H1 (cell line): ENCODE results near the gene CNTD1. TPM values are rescaled to one million over a fixed set of nuclear protein-coding genes. Genes with fewer than 3 reads are reported as not detected.
A peak's percentile ranks its signal among the peaks of the same experiment; 100 is the strongest.

ENCODE experiments used
- CTCF ChIA-PET: fragments of 300-600 bp; sonication (Branson Sonifier 250); formaldehyde crosslinking; loops from one replicate; lab custom pipeline; 2021; ENCODE audit not compliant: partially characterized antibody; lab: Charles Lee
- POLR2A ChIA-PET: fragments of 300-600 bp; sonication (Branson Sonifier 250); formaldehyde crosslinking; loops from one replicate; lab custom pipeline; 2021; ENCODE audit warnings: inconsistent platforms; ENCODE audit not compliant: partially characterized antibody; lab: Charles Lee
- DNase-seq, 2 experiments: peaks; one replicate each; pipeline versions ENCODE4 v3.0.0 to v3.0.0-alpha.2; 2010 to 2022; ENCODE audit warnings: low spot score in 2 of 2, low read depth in 1 of 2, mixed read lengths in 1 of 2
- FAIRE-seq: peaks from 2 replicates; lab custom pipeline; 2011; peaks lifted over from hg19 to GRCh38; lab: Jason Lieb, UNC
- H2AFZ ChIP-seq: 2 replicates; pipeline ENCODE4 v1.8.1; 2012; ENCODE audit warnings: low read length, inconsistent platforms
- H2AK5ac ChIP-seq: 2 replicates; pipeline ENCODE4 v1.6.1; 2013; ENCODE audit warnings: low read depth, low read length
- H2BK120ac ChIP-seq: replicated peaks from 2 replicates; pipeline ENCODE3; 2013; ENCODE audit warnings: low read depth, low read length, inconsistent platforms
- H2BK12ac ChIP-seq: 2 replicates; pipeline ENCODE4 v1.6.1; 2013; ENCODE audit warnings: low read depth, low read length
- H2BK15ac ChIP-seq: 2 replicates; pipeline ENCODE4 v1.6.1; 2013; ENCODE audit warnings: low read length
- H2BK20ac ChIP-seq: 2 replicates; pipeline ENCODE4 v1.6.1; 2013; ENCODE audit warnings: low read length
- H2BK5ac ChIP-seq: 2 replicates; pipeline ENCODE4 v1.6.1; 2013; ENCODE audit warnings: low read depth, low read length
- H3K14ac ChIP-seq: 2 replicates; pipeline ENCODE4 v1.6.1; 2013; ENCODE audit warnings: inconsistent platforms; ENCODE audit not compliant: insufficient read length
- H3K18ac ChIP-seq: 2 replicates; pipeline ENCODE4 v1.6.1; 2013; ENCODE audit warnings: low read length; ENCODE audit errors: extremely low read depth
- H3K23ac ChIP-seq: 2 replicates; pipeline ENCODE4 v1.6.1; 2013; ENCODE audit warnings: inconsistent platforms; ENCODE audit not compliant: insufficient read length
- H3K23me2 ChIP-seq: 2 replicates; pipeline ENCODE4 v1.6.1; 2013; ENCODE audit warnings: low read depth, low read length
- H3K27ac ChIP-seq: 2 replicates; pipeline ENCODE4 v1.6.1; 2011; ENCODE audit warnings: low read depth, low read length, inconsistent platforms
- H3K27me3 ChIP-seq, 4 experiments: replicated peaks in 1 of 4; 1 replicate in 1 of 4; 2 replicates in 3 of 4; pipeline versions ENCODE4 v1.6.1 to v1.8.1; 2011 to 2013; ENCODE audit warnings: low read length in 3 of 4, mild to moderate bottlenecking in 3 of 4, inconsistent platforms in 2 of 4, mixed read lengths in 2 of 4, moderate library complexity in 1 of 4; ENCODE audit not compliant: control insufficient read depth in 3 of 4, insufficient read depth in 3 of 4; ENCODE audit errors: extremely low read depth in 1 of 4
- H3K36me3 ChIP-seq, 4 experiments: 2 replicates each; pipeline versions ENCODE4 v1.6.1 to v1.8.1; 2011 to 2013; ENCODE audit warnings: mild to moderate bottlenecking in 4 of 4, low read length in 3 of 4, moderate library complexity in 2 of 4, control low read depth in 1 of 4, inconsistent platforms in 1 of 4; ENCODE audit not compliant: insufficient read depth in 4 of 4, control insufficient read depth in 2 of 4
- H3K4ac ChIP-seq: replicated peaks from 2 replicates; pipeline ENCODE3; 2013; ENCODE audit warnings: low read length, low read depth, mixed read lengths, inconsistent platforms; ENCODE audit not compliant: insufficient read length
- H3K4me1 ChIP-seq, 4 experiments: replicated peaks in 1 of 4; 1 replicate in 1 of 4; 2 replicates in 3 of 4; pipeline versions ENCODE4 v1.6.1 to v1.8.1; 2011 to 2013; ENCODE audit warnings: low read length in 3 of 4, inconsistent platforms in 2 of 4, mixed read lengths in 1 of 4; ENCODE audit not compliant: insufficient read depth in 4 of 4, control insufficient read depth in 3 of 4
- H3K4me2 ChIP-seq, 2 experiments: 2 replicates each; pipeline versions ENCODE4 v1.6.1 to v1.8.1; 2011 to 2013; ENCODE audit warnings: low read depth in 2 of 2, low read length in 2 of 2, control low read depth in 1 of 2, inconsistent platforms in 1 of 2, mild to moderate bottlenecking in 1 of 2; ENCODE audit not compliant: insufficient read depth in 1 of 2
- H3K4me3 ChIP-seq, 4 experiments: fragments of 200-600, 300-600 bp in 1 of 4; sonication (generic), shearing (Covaris generic), sonication (Bioruptor Twin) in 1 of 4; 2 replicates each; pipeline versions ENCODE4 v1.5.1 to v1.8.1; 2011 to 2016; ENCODE audit warnings: low read length in 4 of 4, low read depth in 3 of 4, control low read depth in 2 of 4, inconsistent platforms in 2 of 4, mild to moderate bottlenecking in 2 of 4, mixed read lengths in 1 of 4, moderate library complexity in 1 of 4; ENCODE audit not compliant: insufficient read depth in 2 of 4; ENCODE audit errors: extremely low read depth in 1 of 4
- H3K56ac ChIP-seq: replicated peaks from 2 replicates; pipeline ENCODE3; 2013; ENCODE audit warnings: low read depth, mild to moderate bottlenecking, mixed read lengths, low read length, inconsistent platforms; ENCODE audit not compliant: insufficient read length
- H3K79me1 ChIP-seq: 2 replicates; pipeline ENCODE4 v1.6.1; 2013; ENCODE audit warnings: low read depth, low read length, control low read depth
- H3K79me2 ChIP-seq, 2 experiments: 2 replicates each; pipeline versions ENCODE4 v1.6.1 to v1.8.1; 2012 to 2013; ENCODE audit warnings: low read length in 2 of 2, mild to moderate bottlenecking in 2 of 2, inconsistent platforms in 1 of 2; ENCODE audit not compliant: insufficient read depth in 2 of 2, control insufficient read depth in 1 of 2
- H3K9ac ChIP-seq, 4 experiments: replicated peaks in 1 of 4; 1 replicate in 1 of 4; 2 replicates in 3 of 4; pipeline versions ENCODE4 v1.6.1 to v1.8.1; 2011 to 2013; ENCODE audit warnings: low read depth in 3 of 4, low read length in 3 of 4, control low read depth in 2 of 4, mild to moderate bottlenecking in 2 of 4, moderate library complexity in 2 of 4, inconsistent platforms in 1 of 4; ENCODE audit errors: extremely low read depth in 1 of 4
- H3K9me3 ChIP-seq, 2 experiments: 2 replicates each; pipeline versions ENCODE4 v1.6.1 to v1.8.1; 2012 to 2013; ENCODE audit warnings: mild to moderate bottlenecking in 2 of 2, moderate library complexity in 2 of 2, control low read depth in 1 of 2, inconsistent platforms in 1 of 2, low read depth in 1 of 2, low read length in 1 of 2, mixed read lengths in 1 of 2; ENCODE audit not compliant: insufficient read depth in 2 of 2
- H4K20me1 ChIP-seq, 2 experiments: replicated peaks in 1 of 2; 2 replicates each; pipeline versions ENCODE3 to v1.8.1; 2011 to 2013; ENCODE audit warnings: inconsistent platforms in 2 of 2, low read length in 2 of 2, mild to moderate bottlenecking in 1 of 2; ENCODE audit not compliant: insufficient read depth in 2 of 2, control insufficient read depth in 1 of 2
- H4K5ac ChIP-seq: 2 replicates; pipeline ENCODE4 v1.6.1; 2013; ENCODE audit warnings: low read length, low read depth, mixed read lengths, inconsistent platforms; ENCODE audit not compliant: insufficient read length
- H4K8ac ChIP-seq: 2 replicates; pipeline ENCODE4 v1.8.0; 2013; ENCODE audit warnings: mild to moderate bottlenecking, moderate library complexity, low read length, inconsistent platforms; ENCODE audit not compliant: insufficient read depth; ENCODE audit errors: extremely low read depth
- H4K91ac ChIP-seq: replicated peaks from 2 replicates; pipeline ENCODE3; 2013; ENCODE audit warnings: low read length, mixed read lengths, inconsistent platforms; ENCODE audit not compliant: insufficient read length
- ASH2L ChIP-seq: fragments of 200-600, 300-600 bp; sonication (generic); IDR thresholded peaks from one replicate; pipeline ENCODE4 v1.7.1; 2017; ENCODE audit warnings: low read length
- CTBP2 ChIP-seq: IDR thresholded peaks from 2 replicates; pipeline ENCODE4 v1.7.0; 2011; ENCODE audit warnings: borderline replicate concordance, mild to moderate bottlenecking, moderate library complexity, mixed read lengths, low read length; ENCODE audit not compliant: insufficient read depth, insufficient read length
- KDM4A ChIP-seq: IDR thresholded peaks from one replicate; pipeline ENCODE4 v1.7.1; 2012; ENCODE audit warnings: low read depth, mild to moderate bottlenecking, moderate library complexity, low read length, inconsistent platforms; ENCODE audit not compliant: severe bottlenecking
- MAFK ChIP-seq: IDR thresholded peaks from 2 replicates; pipeline ENCODE4 v1.6.1; 2012; ENCODE audit warnings: low read depth, mild to moderate bottlenecking, improper control_type of control experiment, low read length
- POLR2A ChIP-seq, 2 experiments: IDR thresholded peaks; 1 replicate in 1 of 2; 2 replicates in 1 of 2; pipeline ENCODE4 v1.6.1; 2011; ENCODE audit warnings: low read depth in 2 of 2, low read length in 2 of 2, mild to moderate bottlenecking in 2 of 2; ENCODE audit errors: control extremely low read depth in 1 of 2
- POLR2AphosphoS5 ChIP-seq: IDR thresholded peaks from 2 replicates; pipeline ENCODE4 v1.6.1; 2011; ENCODE audit warnings: low read depth, low read length
- RBBP5 ChIP-seq: IDR thresholded peaks from 2 replicates; pipeline ENCODE4 v1.7.1; 2012; ENCODE audit warnings: low read depth, mild to moderate bottlenecking, inconsistent platforms, low read length, moderate library complexity, borderline replicate concordance
- SIN3A ChIP-seq, 2 experiments: IDR thresholded peaks in 1 of 2; conservative IDR thresholded peaks in 1 of 2; 2 replicates each; pipeline ENCODE4 v1.6.1; 2011 to 2012; ENCODE audit warnings: low read length in 2 of 2, improper control_type of control experiment in 1 of 2, low read depth in 1 of 2, mild to moderate bottlenecking in 1 of 2
- TAF1 ChIP-seq: IDR thresholded peaks from 2 replicates; pipeline ENCODE4 v1.6.1; 2011; ENCODE audit warnings: mild to moderate bottlenecking, low read depth, low read length
- WGBS, 2 experiments: shearing (Covaris generic) in 1 of 2; methylation state at CpG; one replicate each; pipeline versions ENCODE4 v1.1.6 to v1.1.7; 2013 to 2015; ENCODE audit warnings: low lambda C conversion rate in 2 of 2, mixed read lengths in 2 of 2, inconsistent platforms in 1 of 2, low coverage in 1 of 2, missing lambda C conversion rate in 1 of 2; ENCODE audit not compliant: insufficient replicate concordance in 2 of 2, insufficient coverage in 1 of 2, insufficient read length in 1 of 2; ENCODE audit errors: extremely low coverage in 1 of 2, missing lambda C conversion rate in 1 of 2; 5-methylcytosine and 5-hydroxymethylcytosine counted together
- polyA plus RNA-seq, 7 experiments: library from polyadenylated mRNA; depleted of rRNA in 3 of 7; stranded (reverse) in 5 of 7; unstranded in 2 of 7; fragments of >200 nt in 5 of 7; fragments of 200-250 nt in 2 of 7; gene quantifications; 1 replicate in 5 of 7; 2 replicates in 1 of 7; 4 replicates in 1 of 7; pipeline versions ENCODE4 v1.2.1 to v1.2.3, GENCODE V29; 2011 to 2013; ENCODE audit warnings: missing spikeins in 2 of 7, mixed read lengths in 2 of 7
- total RNA-seq: library from RNA; stranded (reverse); fragmentation: NEBNext Ultra II Directional; extraction: Animal tissue kit (Norgen Biotek cat#: 25700); gene quantifications from 2 replicates; pipeline ENCODE4 v1.2.1, GENCODE V29; 2021

The CNTD1 gene
- total and polyA plus RNA-seq, 2 of the 8 experiments (the other 6 are each of a cell fraction or from before 2014, with no cell fraction given): not detected

DNA sequence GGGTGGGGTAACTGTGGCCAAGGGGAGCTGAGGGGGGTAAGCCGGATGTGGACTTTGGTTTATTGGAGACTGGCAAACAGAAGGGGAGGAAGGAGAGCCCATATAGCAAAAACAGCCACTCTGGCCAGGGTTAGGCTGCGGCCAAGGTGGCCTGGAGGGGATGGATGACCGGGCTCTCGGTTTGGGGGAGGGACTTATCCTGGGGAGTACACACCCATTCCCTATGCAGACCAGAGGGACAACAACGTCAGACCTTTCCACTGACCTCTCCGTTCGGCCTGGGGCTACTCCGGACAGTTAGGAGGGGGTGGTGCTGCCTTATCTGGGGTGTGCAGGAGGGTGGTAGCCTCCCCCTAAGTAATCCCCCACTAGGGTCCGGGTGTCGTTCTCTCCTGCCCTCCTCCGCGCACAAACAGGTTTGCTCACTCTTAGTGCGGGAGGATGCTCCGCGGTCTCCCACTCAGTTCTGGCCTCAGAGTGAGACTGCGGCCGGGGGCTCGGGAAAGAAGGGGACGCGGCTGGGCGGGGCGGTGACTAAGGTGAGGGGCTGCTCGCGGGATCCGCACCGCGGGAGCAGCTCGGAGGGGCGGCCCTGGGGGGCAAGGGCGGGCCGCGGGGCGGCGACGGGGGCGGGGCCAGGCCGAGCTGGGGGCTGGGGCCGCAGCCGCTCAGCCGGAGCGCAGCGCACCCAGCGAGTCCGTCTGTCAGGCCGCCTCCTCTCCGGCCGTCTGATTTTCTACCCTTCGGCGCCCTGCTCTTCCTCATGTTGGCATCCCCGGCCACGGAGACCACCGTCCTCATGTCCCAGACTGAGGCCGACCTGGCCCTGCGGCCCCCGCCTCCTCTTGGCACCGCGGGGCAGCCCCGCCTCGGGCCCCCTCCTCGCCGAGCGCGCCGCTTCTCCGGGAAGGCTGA is 18.5 kb upstream of the CNTD1 start, which contains the start of gene WNK4:
TSS of gene WNK4 (plus strand) at position 675 of the 915 bp plus-strand sequence. CDS start at position 764, 89 bp downstream.
- Histone ChIP-seq H3K9me3 (no peaks in the 10 kb centered on the region), H3K14ac (no peak within 1 kb of the TSS), H4K91ac (no peak within 1 kb of the TSS), H3K4me1 (peaks cover 0 to 14% (median 8%) of the 10 kb centered on the region in 4 experiments; a peak in 6 of 7 replicates), H2BK5ac (peak within 1 kb of the TSS; percentile 30; the same call in 1 of the 2 replicates), H3K79me2 (no peaks in the 10 kb centered on the region), H4K8ac (peak within 1 kb of the TSS; percentile 80), H3K23me2 (peaks cover 11% of the 10 kb centered on the region), H3K9ac (peak within 1 kb of the TSS in 3 of 4 experiments; percentile 34 to 57 (median 43); a peak in 5 of 7 replicates), H3K18ac (no peak within 1 kb of the TSS; the same call in none of the 2 replicates), H2BK120ac (no peak within 1 kb of the TSS), H2AK5ac (no peak within 1 kb of the TSS), H2BK15ac (no peak within 1 kb of the TSS; the same call in 1 of the 2 replicates), H3K4me3 (peak within 1 kb of the TSS; percentile 38 to 76 (median 54)), H3K79me1 (no peaks in the 10 kb centered on the region), H3K4me2 (peak within 1 kb of the TSS; percentile 92 to 99), H2AFZ (no peak within 1 kb of the TSS), H2BK12ac (no peak within 1 kb of the TSS; the same call in 1 of the 2 replicates), H4K20me1 (no peaks in the 10 kb centered on the region), H3K36me3 (peaks cover 7 to 23% (median 14%) of the 10 kb centered on the region in 4 experiments; a peak in 6 of 8 replicates), H3K56ac (no peak within 1 kb of the TSS), H3K23ac (no peak within 1 kb of the TSS), H3K27ac (no peak within 1 kb of the TSS), H4K5ac (no peak within 1 kb of the TSS), H2BK20ac (no peak within 1 kb of the TSS), H3K4ac (no peak within 1 kb of the TSS), H3K27me3 (peaks cover 6 to 23% (median 19%) of the 10 kb centered on the region in 4 experiments)
- ChIA-PET CTCF (interaction anchor here (0.6 to 2.1 kb wide), 4 partner anchors 17 to 218 kb away, joined by 3 to 5 read pairs (median 3); partner anchors contain the start of genes CNTD1, COA3 and RPL27), POLR2A (interaction anchor here (0.7 to 3.8 kb wide), 13 partner anchors 9 to 202 kb away, joined by 3 to 17 read pairs (median 4); partner anchors contain the start of genes CNTD1, COA3, PSMC3IP and RAMP2)
- TF ChIP-seq CTBP2 (peak; percentile 50), RBBP5 (peak; percentile 21; the same call in 1 of the 2 replicates), TAF1 (peak; percentile 50; the same call in 1 of the 2 replicates), POLR2A (IDR thresholded peaks at IDR 0.05; ENCODE audit: control extremely low read depth in 1 of 2, low read depth in 2 of 2, low read length in 2 of 2) (peak in 1 of 2 experiments; percentile 77; a peak in 2 of 3 replicates), KDM4A (peak; percentile 67), POLR2AphosphoS5 (0 out of 2 replicates have a peak, but pooled peaks have one; percentile 34), SIN3A (conservative IDR thresholded peaks at IDR 0.05 in 1 of 2, IDR thresholded peaks at IDR 0.05 in 1 of 2; ENCODE audit: low read depth in 1 of 2, low read length in 2 of 2) (no peak), MAFK (no peak), ASH2L (peak; percentile 30)
- DNase-seq (peak in 1 of 2 experiments; percentile 73), FAIRE-seq (no peak)
- 5% methylated on average over 30 of the region's 65 CpGs; no CpG with 5 or more reads in 1 of the 2 experiments for WGBS, 2 experiments
